Activated naive CD4-positive, alpha-beta T cell treated with anti-CD3 and anti-CD28 coated beads, Interleukin-2, amount 50 U/mL, for 24 hours (primary cell): ENCODE data around the gene NCOA6.
A peak's percentile ranks its signal among the peaks of the same experiment; 100 is the strongest.

ENCODE experiments used
- H3K27ac Mint-ChIP-seq: one replicate; pipeline ENCODE4 v1.8.0; 2021; ENCODE audit warnings: mild to moderate bottlenecking, mixed read lengths
- H3K27me3 Mint-ChIP-seq: one replicate; pipeline ENCODE4 v1.8.0; 2021; ENCODE audit warnings: mixed read lengths
- H3K36me3 Mint-ChIP-seq: one replicate; pipeline ENCODE4 v1.8.0; 2021; ENCODE audit warnings: mixed read lengths
- H3K4me1 Mint-ChIP-seq: one replicate; pipeline ENCODE4 v1.8.0; 2021; ENCODE audit warnings: mixed read lengths
- H3K4me3 Mint-ChIP-seq: one replicate; pipeline ENCODE4 v1.8.0; 2021; ENCODE audit warnings: mild to moderate bottlenecking, mixed read lengths
- H3K9me3 Mint-ChIP-seq: one replicate; pipeline ENCODE4 v1.8.0; 2021; ENCODE audit warnings: mixed read lengths

Gene NCOA6

GRCh38 chr20:34683667-34684066 is 141.8 kb downstream of the NCOA6 start:
- Mint-ChIP-seq H3K27ac (no peak overlapping the region), H3K27me3 (no peaks in the 10 kb centered on the region), H3K4me3 (no peak overlapping the region), H3K4me1 (no peaks in the 10 kb centered on the region), H3K9me3 (no peaks in the 10 kb centered on the region), H3K36me3 (no peaks in the 10 kb centered on the region)

GRCh38 chr20:34680586-34681175 is 144.8 kb downstream of the NCOA6 start:
- Mint-ChIP-seq H3K4me3 (no peak overlapping the region), H3K4me1 (peaks cover 10% of the 10 kb centered on the region), H3K36me3 (no peaks in the 10 kb centered on the region), H3K9me3 (no peaks in the 10 kb centered on the region), H3K27me3 (no peaks in the 10 kb centered on the region), H3K27ac (no peak overlapping the region)

GRCh38 chr20:34676642-34677373 is 148.6 kb downstream of the NCOA6 start, which contains the start of gene PIGU:
PIGU (minus strand) TSS chr20:34677092; CDS start chr20:34677085, 7 bp downstream.
- peaks cover 21% of the 10 kb centered on the region for H3K4me1 Mint-ChIP-seq
- peak within 1 kb of the TSS; percentile 90 for H3K4me3 Mint-ChIP-seq
- no peaks in the 10 kb centered on the region for H3K27me3 Mint-ChIP-seq
- H3K36me3 Mint-ChIP-seq = peaks cover 2% of the 10 kb centered on the region
- H3K27ac Mint-ChIP-seq = peak within 1 kb of the TSS; percentile 98
- H3K9me3 Mint-ChIP-seq = no peaks in the 10 kb centered on the region

- Mint-ChIP-seq H3K9me3 (no peaks in the 10 kb centered on the region), H3K27me3 (no peaks in the 10 kb centered on the region), H3K4me3 (peak overlapping the region; percentile 90), H3K27ac (peak overlapping the region; percentile 76), H3K36me3 (peaks cover 2% of the 10 kb centered on the region), H3K4me1 (peaks cover 21% of the 10 kb centered on the region)
These were observed 149.3 kb downstream of the NCOA6 start for GRCh38 chr20:34675993-34676641.

- H3K27ac Mint-ChIP-seq = no peak overlapping the region
- H3K4me1 Mint-ChIP-seq = peaks cover 25% of the 10 kb centered on the region
- peaks cover 2% of the 10 kb centered on the region for H3K36me3 Mint-ChIP-seq
- no peaks in the 10 kb centered on the region for H3K27me3 Mint-ChIP-seq
- no peaks in the 10 kb centered on the region for H3K9me3 Mint-ChIP-seq
- H3K4me3 Mint-ChIP-seq = peak overlapping the region; percentile 90
These were observed 149.9 kb downstream of the NCOA6 start for GRCh38 chr20:34675561-34675960.

- Mint-ChIP-seq H3K27me3 (no peaks in the 10 kb centered on the region), H3K4me3 (no peak overlapping the region), H3K4me1 (peaks cover 29% of the 10 kb centered on the region), H3K9me3 (no peaks in the 10 kb centered on the region), H3K27ac (no peak overlapping the region), H3K36me3 (peaks cover 5% of the 10 kb centered on the region)
These were observed 152.0 kb downstream of the NCOA6 start for GRCh38 chr20:34673412-34673811.

GRCh38 chr20:34669094-34669493 is 156.4 kb downstream of the NCOA6 start:
- peaks cover 20% of the 10 kb centered on the region for H3K4me1 Mint-ChIP-seq
- no peak overlapping the region for H3K4me3 Mint-ChIP-seq
- no peaks in the 10 kb centered on the region for H3K27me3 Mint-ChIP-seq
- peaks cover 8% of the 10 kb centered on the region for H3K36me3 Mint-ChIP-seq
- H3K27ac Mint-ChIP-seq = no peak overlapping the region
- no peaks in the 10 kb centered on the region for H3K9me3 Mint-ChIP-seq
